ENCODE results near the gene EXOC8. TPM values are rescaled to one million over a fixed set of nuclear protein-coding genes. Genes with fewer than 3 reads are reported as not detected.

EXOC8 gene
- total RNA-seq, 1 experiment from 2014 or later: 11.3 TPM

DNA sequence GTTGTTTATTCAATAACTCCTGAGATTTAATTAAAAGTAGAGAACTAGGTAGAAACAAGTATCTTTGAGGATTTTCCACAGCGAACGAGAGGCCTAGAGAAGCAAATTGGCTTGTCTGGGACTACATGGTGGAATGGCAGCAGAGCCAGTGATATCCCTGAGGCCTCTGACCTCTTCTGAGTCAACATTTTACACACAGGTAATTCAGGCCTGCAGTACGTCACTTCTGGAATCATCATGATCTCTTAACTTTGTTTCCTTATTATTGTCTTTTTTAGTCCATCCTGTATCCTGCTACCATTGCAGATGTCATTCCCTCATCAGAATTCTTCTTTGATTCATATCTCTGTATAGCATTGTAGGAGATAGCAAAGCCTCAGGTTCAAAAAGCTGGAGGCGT, 10.3 kb upstream of the EXOC8 start:
- no peaks in the 10 kb centered on the region for H3K4me1 Mint-ChIP-seq
- TF ChIP-seq ZNF671 (CRISPR knock-in tag; IDR thresholded peaks at IDR 0.05) (no peak), IRF2 (CRISPR knock-in tag; IDR thresholded peaks at IDR 0.05; ENCODE audit: borderline replicate concordance, low read depth) (no peak)
- ChIA-PET POLR2A (no interaction called here), CTCF (no interaction called here)
- DNase-seq (ENCODE audit: low spot score) (no peak), ATAC-seq (no peak)
- no peaks in the 10 kb centered on the region for H3K27me3 Mint-ChIP-seq (ENCODE audit: low read depth)
- H3K9me3 Mint-ChIP-seq: no peaks in the 10 kb centered on the region
- peaks cover 42% of the 10 kb centered on the region for H3K36me3 Mint-ChIP-seq
- H3K4me3 Mint-ChIP-seq: no peak overlapping the region
- no peak overlapping the region for H3K27ac Mint-ChIP-seq

DNA sequence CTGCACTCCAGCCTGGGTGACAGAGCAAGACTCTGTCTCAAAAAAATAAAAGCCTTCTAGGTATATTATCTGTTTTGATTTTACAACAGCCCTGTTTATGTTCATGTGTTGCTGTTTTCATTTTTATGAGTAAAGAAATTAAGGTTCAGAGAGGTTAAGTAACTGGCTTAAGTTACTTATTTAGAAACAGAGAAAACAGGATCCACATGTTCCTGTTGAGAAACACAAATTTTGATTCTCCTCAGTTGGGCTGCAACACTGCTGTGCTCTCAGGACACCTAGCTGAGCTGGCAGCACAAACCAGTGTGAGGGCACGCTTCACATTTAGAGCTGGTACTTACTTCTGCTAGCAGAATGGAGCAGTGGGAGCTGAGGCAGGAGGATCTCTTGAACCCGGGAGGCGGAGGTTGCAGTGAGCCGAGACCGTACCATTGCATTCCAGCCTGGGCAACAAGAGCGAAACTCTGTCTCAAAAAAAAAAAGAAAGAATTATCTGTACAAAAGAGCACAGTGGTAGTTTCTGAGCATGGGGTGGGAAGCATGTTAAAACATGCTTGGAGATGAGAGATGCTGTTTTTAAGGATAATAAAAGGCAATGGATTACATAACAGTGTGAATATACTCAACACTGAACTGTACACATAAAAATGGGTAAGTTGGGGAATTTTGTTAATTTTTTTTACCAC, 2.8 kb upstream of the EXOC8 start:
- peaks cover 4% of the 10 kb centered on the region; the same call in 1 of the 2 replicates for H3K9me3 Mint-ChIP-seq
- ChIA-PET CTCF (no interaction called here), POLR2A (no interaction called here)
- TF ChIP-seq, protein P1, sequence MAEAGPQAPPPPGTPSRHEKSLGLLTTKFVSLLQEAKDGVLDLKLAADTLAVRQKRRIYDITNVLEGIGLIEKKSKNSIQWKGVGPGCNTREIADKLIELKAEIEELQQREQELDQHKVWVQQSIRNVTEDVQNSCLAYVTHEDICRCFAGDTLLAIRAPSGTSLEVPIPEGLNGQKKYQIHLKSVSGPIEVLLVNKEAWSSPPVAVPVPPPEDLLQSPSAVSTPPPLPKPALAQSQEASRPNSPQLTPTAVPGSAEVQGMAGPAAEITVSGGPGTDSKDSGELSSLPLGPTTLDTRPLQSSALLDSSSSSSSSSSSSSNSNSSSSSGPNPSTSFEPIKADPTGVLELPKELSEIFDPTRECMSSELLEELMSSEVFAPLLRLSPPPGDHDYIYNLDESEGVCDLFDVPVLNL (CRISPR knock-in tag; IDR thresholded peaks at IDR 0.05; ENCODE audit: borderline replicate concordance, low read depth): no peak
- TF ChIP-seq, protein P2, sequence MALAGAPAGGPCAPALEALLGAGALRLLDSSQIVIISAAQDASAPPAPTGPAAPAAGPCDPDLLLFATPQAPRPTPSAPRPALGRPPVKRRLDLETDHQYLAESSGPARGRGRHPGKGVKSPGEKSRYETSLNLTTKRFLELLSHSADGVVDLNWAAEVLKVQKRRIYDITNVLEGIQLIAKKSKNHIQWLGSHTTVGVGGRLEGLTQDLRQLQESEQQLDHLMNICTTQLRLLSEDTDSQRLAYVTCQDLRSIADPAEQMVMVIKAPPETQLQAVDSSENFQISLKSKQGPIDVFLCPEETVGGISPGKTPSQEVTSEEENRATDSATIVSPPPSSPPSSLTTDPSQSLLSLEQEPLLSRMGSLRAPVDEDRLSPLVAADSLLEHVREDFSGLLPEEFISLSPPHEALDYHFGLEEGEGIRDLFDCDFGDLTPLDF (CRISPR knock-in tag; IDR thresholded peaks at IDR 0.05): no peak
- no peak for TF ChIP-seq SMAD4 (CRISPR knock-in tag; IDR thresholded peaks at IDR 0.05)
- TF ChIP-seq, protein P3, sequence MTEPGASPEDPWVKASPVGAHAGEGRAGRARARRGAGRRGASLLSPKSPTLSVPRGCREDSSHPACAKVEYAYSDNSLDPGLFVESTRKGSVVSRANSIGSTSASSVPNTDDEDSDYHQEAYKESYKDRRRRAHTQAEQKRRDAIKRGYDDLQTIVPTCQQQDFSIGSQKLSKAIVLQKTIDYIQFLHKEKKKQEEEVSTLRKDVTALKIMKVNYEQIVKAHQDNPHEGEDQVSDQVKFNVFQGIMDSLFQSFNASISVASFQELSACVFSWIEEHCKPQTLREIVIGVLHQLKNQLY (CRISPR knock-in tag; IDR thresholded peaks at IDR 0.05): no peak
- TF ChIP-seq, protein P4, sequence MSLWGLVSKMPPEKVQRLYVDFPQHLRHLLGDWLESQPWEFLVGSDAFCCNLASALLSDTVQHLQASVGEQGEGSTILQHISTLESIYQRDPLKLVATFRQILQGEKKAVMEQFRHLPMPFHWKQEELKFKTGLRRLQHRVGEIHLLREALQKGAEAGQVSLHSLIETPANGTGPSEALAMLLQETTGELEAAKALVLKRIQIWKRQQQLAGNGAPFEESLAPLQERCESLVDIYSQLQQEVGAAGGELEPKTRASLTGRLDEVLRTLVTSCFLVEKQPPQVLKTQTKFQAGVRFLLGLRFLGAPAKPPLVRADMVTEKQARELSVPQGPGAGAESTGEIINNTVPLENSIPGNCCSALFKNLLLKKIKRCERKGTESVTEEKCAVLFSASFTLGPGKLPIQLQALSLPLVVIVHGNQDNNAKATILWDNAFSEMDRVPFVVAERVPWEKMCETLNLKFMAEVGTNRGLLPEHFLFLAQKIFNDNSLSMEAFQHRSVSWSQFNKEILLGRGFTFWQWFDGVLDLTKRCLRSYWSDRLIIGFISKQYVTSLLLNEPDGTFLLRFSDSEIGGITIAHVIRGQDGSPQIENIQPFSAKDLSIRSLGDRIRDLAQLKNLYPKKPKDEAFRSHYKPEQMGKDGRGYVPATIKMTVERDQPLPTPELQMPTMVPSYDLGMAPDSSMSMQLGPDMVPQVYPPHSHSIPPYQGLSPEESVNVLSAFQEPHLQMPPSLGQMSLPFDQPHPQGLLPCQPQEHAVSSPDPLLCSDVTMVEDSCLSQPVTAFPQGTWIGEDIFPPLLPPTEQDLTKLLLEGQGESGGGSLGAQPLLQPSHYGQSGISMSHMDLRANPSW (CRISPR knock-in tag; conservative IDR thresholded peaks at IDR 0.05; ENCODE audit: low read depth): no peak
- TF ChIP-seq NFE2L1 (CRISPR knock-in tag; IDR thresholded peaks at IDR 0.05): no peak
- TF ChIP-seq JAZF1 (CRISPR knock-in tag; IDR thresholded peaks at IDR 0.05): no peak
- TF ChIP-seq, protein P5, sequence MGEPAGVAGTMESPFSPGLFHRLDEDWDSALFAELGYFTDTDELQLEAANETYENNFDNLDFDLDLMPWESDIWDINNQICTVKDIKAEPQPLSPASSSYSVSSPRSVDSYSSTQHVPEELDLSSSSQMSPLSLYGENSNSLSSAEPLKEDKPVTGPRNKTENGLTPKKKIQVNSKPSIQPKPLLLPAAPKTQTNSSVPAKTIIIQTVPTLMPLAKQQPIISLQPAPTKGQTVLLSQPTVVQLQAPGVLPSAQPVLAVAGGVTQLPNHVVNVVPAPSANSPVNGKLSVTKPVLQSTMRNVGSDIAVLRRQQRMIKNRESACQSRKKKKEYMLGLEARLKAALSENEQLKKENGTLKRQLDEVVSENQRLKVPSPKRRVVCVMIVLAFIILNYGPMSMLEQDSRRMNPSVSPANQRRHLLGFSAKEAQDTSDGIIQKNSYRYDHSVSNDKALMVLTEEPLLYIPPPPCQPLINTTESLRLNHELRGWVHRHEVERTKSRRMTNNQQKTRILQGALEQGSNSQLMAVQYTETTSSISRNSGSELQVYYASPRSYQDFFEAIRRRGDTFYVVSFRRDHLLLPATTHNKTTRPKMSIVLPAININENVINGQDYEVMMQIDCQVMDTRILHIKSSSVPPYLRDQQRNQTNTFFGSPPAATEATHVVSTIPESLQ (CRISPR knock-in tag; IDR thresholded peaks at IDR 0.05): no peak
- no peak for TF ChIP-seq ZNF232 (CRISPR knock-in tag; IDR thresholded peaks at IDR 0.05)
- no peak for ATAC-seq
- peaks cover 24% of the 10 kb centered on the region for H3K4me1 Mint-ChIP-seq
- H3K27ac Mint-ChIP-seq: no peak overlapping the region
- H3K36me3 Mint-ChIP-seq: peaks cover 28% of the 10 kb centered on the region
- no peak for DNase-seq (ENCODE audit: low spot score)
- H3K27me3 Mint-ChIP-seq (ENCODE audit: low read depth): peaks cover 4% of the 10 kb centered on the region
- H3K4me3 Mint-ChIP-seq: no peak overlapping the region

DNA sequence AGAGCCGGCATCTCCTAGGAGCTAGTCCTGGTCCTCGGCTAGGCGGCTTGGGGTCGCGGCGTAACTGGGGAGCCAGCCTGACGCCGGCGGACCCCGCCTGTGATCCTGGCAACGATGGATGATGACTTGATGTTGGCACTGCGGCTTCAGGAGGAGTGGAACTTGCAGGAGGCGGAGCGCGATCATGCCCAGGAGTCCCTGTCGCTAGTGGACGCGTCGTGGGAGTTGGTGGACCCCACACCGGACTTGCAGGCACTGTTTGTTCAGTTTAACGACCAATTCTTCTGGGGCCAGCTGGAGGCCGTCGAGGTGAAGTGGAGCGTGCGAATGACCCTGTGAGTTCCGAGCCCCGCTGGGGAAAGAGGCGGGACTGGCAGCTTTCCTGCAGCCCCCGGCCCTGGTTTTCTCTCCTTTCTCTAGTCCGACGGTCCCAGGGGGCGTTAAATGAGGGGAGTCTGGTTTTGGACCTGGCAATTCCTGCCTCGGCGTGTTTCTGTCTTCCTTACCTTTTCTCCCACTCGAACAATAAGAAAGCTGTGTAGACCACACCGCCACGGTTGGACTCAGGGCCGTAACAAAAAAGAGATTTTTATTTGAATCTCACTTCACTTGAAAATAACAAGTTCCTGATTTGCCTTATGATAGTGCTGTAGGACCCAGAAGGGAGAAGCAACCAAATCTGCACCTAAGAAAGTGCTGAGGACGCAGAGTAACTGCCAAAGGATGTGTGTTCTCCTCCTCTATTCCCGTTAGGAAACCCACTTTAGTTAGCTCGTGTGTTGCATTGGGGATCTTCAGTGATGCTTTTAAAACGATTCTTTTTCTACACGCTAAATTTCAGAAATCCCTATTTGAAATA, 847 bp upstream of the EXOC8 start, which contains the start of gene SPRTN:
TSS of gene SPRTN (plus strand) at position 24 of the 859 bp plus-strand sequence. CDS start at position 115, 91 bp downstream.
- Mint-ChIP-seq H3K27ac (peak within 1 kb of the TSS; percentile 98), H3K4me1 (peaks cover 36% of the 10 kb centered on the region), H3K4me3 (peak within 1 kb of the TSS; percentile 98), H3K36me3 (peaks cover 23% of the 10 kb centered on the region), H3K27me3 (ENCODE audit: low read depth) (peaks cover 4% of the 10 kb centered on the region), H3K9me3 (peaks cover 4% of the 10 kb centered on the region; the same call in 1 of the 2 replicates)
- peak; percentile 29 for DNase-seq (ENCODE audit: low spot score)
- CTCF ChIA-PET: interaction anchor here (0.6 to 2.2 kb wide), 10 partner anchors 14 to 265 kb away, joined by 3 to 10 read pairs (median 4); no protein-coding TSS in a partner anchor
- ATAC-seq: peak; percentile 83
- POLR2A ChIA-PET: interaction anchor here (1.5 kb wide), 1 partner anchor 193 kb away, joined by 6 read pairs; no protein-coding TSS in a partner anchor
- 0 out of 2 replicates have a peak, but pooled peaks have one; percentile 76 for TF ChIP-seq SMAD3 (CRISPR knock-in tag; IDR thresholded peaks at IDR 0.05; ENCODE audit: borderline replicate concordance)
- TF ChIP-seq, protein P6, sequence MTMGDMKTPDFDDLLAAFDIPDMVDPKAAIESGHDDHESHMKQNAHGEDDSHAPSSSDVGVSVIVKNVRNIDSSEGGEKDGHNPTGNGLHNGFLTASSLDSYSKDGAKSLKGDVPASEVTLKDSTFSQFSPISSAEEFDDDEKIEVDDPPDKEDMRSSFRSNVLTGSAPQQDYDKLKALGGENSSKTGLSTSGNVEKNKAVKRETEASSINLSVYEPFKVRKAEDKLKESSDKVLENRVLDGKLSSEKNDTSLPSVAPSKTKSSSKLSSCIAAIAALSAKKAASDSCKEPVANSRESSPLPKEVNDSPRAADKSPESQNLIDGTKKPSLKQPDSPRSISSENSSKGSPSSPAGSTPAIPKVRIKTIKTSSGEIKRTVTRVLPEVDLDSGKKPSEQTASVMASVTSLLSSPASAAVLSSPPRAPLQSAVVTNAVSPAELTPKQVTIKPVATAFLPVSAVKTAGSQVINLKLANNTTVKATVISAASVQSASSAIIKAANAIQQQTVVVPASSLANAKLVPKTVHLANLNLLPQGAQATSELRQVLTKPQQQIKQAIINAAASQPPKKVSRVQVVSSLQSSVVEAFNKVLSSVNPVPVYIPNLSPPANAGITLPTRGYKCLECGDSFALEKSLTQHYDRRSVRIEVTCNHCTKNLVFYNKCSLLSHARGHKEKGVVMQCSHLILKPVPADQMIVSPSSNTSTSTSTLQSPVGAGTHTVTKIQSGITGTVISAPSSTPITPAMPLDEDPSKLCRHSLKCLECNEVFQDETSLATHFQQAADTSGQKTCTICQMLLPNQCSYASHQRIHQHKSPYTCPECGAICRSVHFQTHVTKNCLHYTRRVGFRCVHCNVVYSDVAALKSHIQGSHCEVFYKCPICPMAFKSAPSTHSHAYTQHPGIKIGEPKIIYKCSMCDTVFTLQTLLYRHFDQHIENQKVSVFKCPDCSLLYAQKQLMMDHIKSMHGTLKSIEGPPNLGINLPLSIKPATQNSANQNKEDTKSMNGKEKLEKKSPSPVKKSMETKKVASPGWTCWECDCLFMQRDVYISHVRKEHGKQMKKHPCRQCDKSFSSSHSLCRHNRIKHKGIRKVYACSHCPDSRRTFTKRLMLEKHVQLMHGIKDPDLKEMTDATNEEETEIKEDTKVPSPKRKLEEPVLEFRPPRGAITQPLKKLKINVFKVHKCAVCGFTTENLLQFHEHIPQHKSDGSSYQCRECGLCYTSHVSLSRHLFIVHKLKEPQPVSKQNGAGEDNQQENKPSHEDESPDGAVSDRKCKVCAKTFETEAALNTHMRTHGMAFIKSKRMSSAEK (CRISPR knock-in tag; IDR thresholded peaks at IDR 0.05; ENCODE audit: borderline replicate concordance): no peak
- TF ChIP-seq CREM (CRISPR knock-in tag; IDR thresholded peaks at IDR 0.05): 0 out of 2 replicates have a peak, but pooled peaks have one; percentile 7

Data from WTC11 (cell line).